NT2/D1 (cell line): ENCODE data around the gene SND1.

Experiments
- YY1 ChIP-seq: IDR thresholded peaks from 2 replicates; pipeline ENCODE4 v1.6.1; 2011; ENCODE audit not compliant: insufficient read length, insufficient read depth
- ZNF274 ChIP-seq: IDR thresholded peaks from 2 replicates; pipeline ENCODE4 v1.6.1; 2011; ENCODE audit warnings: mild to moderate bottlenecking, low read depth, low read length

GRCh38 chr7:127690337-127690736, 38.3 kb downstream of the SND1 start:
- TF ChIP-seq YY1 = no peak
- no peak for TF ChIP-seq ZNF274
